ENCODE results near the gene JADE3.

The JADE3 gene

GRCh38 chrX:47068214-47068613 is 156.0 kb downstream of the JADE3 start:
- H2BK5ac ChIP-seq (ENCODE audit: low read length): no peak overlapping the region
- H3K4ac ChIP-seq (ENCODE audit: low read depth, low read length): no peak overlapping the region
- H3K4me3 ChIP-seq (ENCODE audit: low read length): no peak overlapping the region
- DNase-seq: no peak
- no peaks in the 10 kb centered on the region for H3K79me1 ChIP-seq (ENCODE audit: low read length)
- H4K8ac ChIP-seq (ENCODE audit: low read depth, low read length): no peak overlapping the region
- H4K5ac ChIP-seq (ENCODE audit: low read length): no peak overlapping the region
- H2BK120ac ChIP-seq (ENCODE audit: low read depth, low read length): no peak overlapping the region
- no peaks in the 10 kb centered on the region for H3K27me3 ChIP-seq (ENCODE audit: insufficient read depth, low read length, poor library complexity)
- no peaks in the 10 kb centered on the region for H3K36me3 ChIP-seq (ENCODE audit: control insufficient read depth, insufficient read depth, low read length)
- no peak overlapping the region for H3K4me2 ChIP-seq (ENCODE audit: low read length)
- H3K27ac ChIP-seq (ENCODE audit: low read depth, low read length): no peak overlapping the region
- no peak overlapping the region for H3K23ac ChIP-seq (ENCODE audit: low read length)
- no peaks in the 10 kb centered on the region for H3K4me1 ChIP-seq (ENCODE audit: control insufficient read depth, low read depth, low read length)
- H3K79me2 ChIP-seq (ENCODE audit: control insufficient read depth, insufficient read depth, low read length): no peaks in the 10 kb centered on the region
- no peak overlapping the region for H2AK5ac ChIP-seq (ENCODE audit: low read length)
- no peak overlapping the region for H3K56ac ChIP-seq (ENCODE audit: low read length)
- WGBS (ENCODE audit: extremely low coverage, insufficient coverage, low lambda C conversion rate): no CpG with 5 or more reads among the region's 3 CpGs
- H3K18ac ChIP-seq (ENCODE audit: low read length): no peak overlapping the region
- H3K9ac ChIP-seq (ENCODE audit: low read length): no peak overlapping the region
- H2BK15ac ChIP-seq (replicated peaks; ENCODE audit: low read depth): no peak overlapping the region

DNA sequence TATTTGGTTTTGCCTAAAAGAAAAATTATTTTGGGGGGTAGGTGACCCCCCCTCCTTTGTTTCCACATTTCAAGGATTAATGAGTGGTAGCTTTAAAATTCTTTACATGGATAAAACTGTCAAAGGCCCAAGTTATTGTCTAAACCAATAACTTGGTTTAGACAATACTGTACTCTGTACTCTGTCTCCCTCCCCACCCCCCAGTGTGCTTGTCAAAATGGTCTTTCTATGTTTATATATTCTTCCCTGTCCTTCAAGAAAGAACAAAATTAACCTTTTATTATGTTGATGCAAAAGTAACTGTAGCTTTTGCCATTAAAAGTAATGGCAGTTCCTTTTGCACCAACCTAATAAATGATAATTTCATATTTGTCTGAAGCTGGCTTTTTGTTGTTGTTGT is 156.5 kb downstream of the JADE3 start:
- no peak overlapping the region for H3K18ac ChIP-seq (ENCODE audit: low read length)
- no peaks in the 10 kb centered on the region for H3K36me3 ChIP-seq (ENCODE audit: control insufficient read depth, insufficient read depth, low read length)
- no peak overlapping the region for H2AK5ac ChIP-seq (ENCODE audit: low read length)
- no peak overlapping the region for H2BK15ac ChIP-seq (replicated peaks; ENCODE audit: low read depth)
- H3K23ac ChIP-seq (ENCODE audit: low read length): no peak overlapping the region
- H3K9ac ChIP-seq (ENCODE audit: low read length): no peak overlapping the region
- H3K79me1 ChIP-seq (ENCODE audit: low read length): no peaks in the 10 kb centered on the region
- no peak overlapping the region for H3K4me2 ChIP-seq (ENCODE audit: low read length)
- H3K56ac ChIP-seq (ENCODE audit: low read length): no peak overlapping the region
- no peaks in the 10 kb centered on the region for H3K79me2 ChIP-seq (ENCODE audit: control insufficient read depth, insufficient read depth, low read length)
- H3K27me3 ChIP-seq (ENCODE audit: insufficient read depth, low read length, poor library complexity): no peaks in the 10 kb centered on the region
- no peak overlapping the region for H3K27ac ChIP-seq (ENCODE audit: low read depth, low read length)
- no peak overlapping the region for H2BK120ac ChIP-seq (ENCODE audit: low read depth, low read length)
- H4K8ac ChIP-seq (ENCODE audit: low read depth, low read length): no peak overlapping the region
- H4K5ac ChIP-seq (ENCODE audit: low read length): no peak overlapping the region
- DNase-seq: no peak
- no peaks in the 10 kb centered on the region for H3K4me1 ChIP-seq (ENCODE audit: control insufficient read depth, low read depth, low read length)
- no peak overlapping the region for H3K4ac ChIP-seq (ENCODE audit: low read depth, low read length)
- no peak overlapping the region for H2BK5ac ChIP-seq (ENCODE audit: low read length)
- no peak overlapping the region for H3K4me3 ChIP-seq (ENCODE audit: low read length)

- Histone ChIP-seq H3K27me3 (ENCODE audit: insufficient read depth, low read length, poor library complexity) (no peaks in the 10 kb centered on the region), H2BK120ac (ENCODE audit: low read depth, low read length) (no peak within 1 kb of the TSS), H4K5ac (ENCODE audit: low read length) (no peak within 1 kb of the TSS), H2BK15ac (replicated peaks; ENCODE audit: low read depth) (no peak within 1 kb of the TSS), H3K18ac (ENCODE audit: low read length) (peak within 1 kb of the TSS; percentile 53), H2BK5ac (ENCODE audit: low read length) (no peak within 1 kb of the TSS), H3K79me1 (ENCODE audit: low read length) (no peaks in the 10 kb centered on the region), H3K23ac (ENCODE audit: low read length) (no peak within 1 kb of the TSS), H4K8ac (ENCODE audit: low read depth, low read length) (no peak within 1 kb of the TSS), H3K4me3 (ENCODE audit: low read length) (no peak within 1 kb of the TSS), H3K9ac (ENCODE audit: low read length) (peak within 1 kb of the TSS; percentile 24), H3K4me1 (ENCODE audit: control insufficient read depth, low read depth, low read length) (no peaks in the 10 kb centered on the region), H3K4me2 (ENCODE audit: low read length) (peak within 1 kb of the TSS; percentile 29), H3K56ac (ENCODE audit: low read length) (peak within 1 kb of the TSS; percentile 44), H3K27ac (ENCODE audit: low read depth, low read length) (no peak within 1 kb of the TSS), H2AK5ac (ENCODE audit: low read length) (no peak within 1 kb of the TSS), H3K79me2 (ENCODE audit: control insufficient read depth, insufficient read depth, low read length) (no peaks in the 10 kb centered on the region), H3K4ac (ENCODE audit: low read depth, low read length) (no peak within 1 kb of the TSS), H3K36me3 (ENCODE audit: control insufficient read depth, insufficient read depth, low read length) (no peaks in the 10 kb centered on the region)
- no CpG with 5 or more reads among the region's 59 CpGs for WGBS (ENCODE audit: extremely low coverage, insufficient coverage, low lambda C conversion rate)
- DNase-seq: peak; percentile 26
These were observed 166.2 kb downstream of the JADE3 start, which contains the start of gene RGN for GRCh38 chrX:47078129-47079043. Gene RGN (plus strand): TSS chrX:47078443. CDS start chrX:47081145, 2,702 bp downstream.

DNA sequence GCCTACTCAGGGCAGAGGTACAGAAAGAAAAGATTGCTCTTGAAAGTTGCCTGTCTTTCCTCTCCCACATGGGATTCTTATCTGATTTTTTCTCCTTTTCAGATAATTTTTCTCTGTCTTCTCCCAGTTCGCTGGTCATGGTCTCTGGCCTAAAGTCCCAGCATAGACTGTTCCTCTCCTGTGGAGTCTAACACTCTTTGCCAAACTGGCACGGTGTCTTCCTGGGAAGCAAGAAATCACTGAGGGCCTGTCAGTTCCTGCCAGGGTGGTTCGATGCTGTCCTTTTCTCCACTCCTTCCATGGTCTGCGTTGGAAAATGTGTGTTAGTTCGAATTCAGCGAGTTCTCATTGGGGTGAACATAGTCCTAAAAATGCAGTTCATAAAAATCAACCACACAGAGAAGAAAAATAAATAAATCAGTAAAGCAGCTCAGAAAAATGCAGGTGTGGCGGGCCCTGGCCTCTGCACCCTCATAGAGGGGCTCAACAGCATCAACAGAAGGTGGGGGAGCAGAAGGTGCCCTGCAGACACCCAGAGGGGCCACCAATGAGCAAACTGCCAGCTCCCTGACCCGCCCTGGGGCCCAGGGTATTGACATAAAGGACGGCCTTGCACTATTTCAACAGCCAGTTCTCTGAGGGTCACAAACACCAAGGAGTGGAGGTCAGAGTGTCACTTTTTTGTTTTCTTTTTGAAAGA is 168.1 kb downstream of the JADE3 start:
- WGBS (ENCODE audit: extremely low coverage, insufficient coverage, low lambda C conversion rate): no CpG with 5 or more reads among the region's 9 CpGs

DNA sequence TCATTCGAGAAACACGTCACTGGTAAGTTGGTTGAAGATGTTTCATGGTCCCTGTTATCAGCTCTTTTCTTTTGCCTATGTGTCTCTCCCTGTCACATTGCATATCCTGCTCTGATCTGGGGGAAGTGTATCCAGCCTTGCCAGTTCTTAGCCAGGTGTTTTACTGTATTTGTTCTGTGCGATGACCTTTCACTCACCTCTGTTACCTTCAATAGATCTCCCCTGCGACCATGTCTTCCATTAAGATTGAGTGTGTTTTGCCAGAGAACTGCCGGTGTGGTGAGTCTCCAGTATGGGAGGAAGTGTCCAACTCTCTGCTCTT is 168.7 kb downstream of the JADE3 start:
- no peaks in the 10 kb centered on the region for H3K36me3 ChIP-seq (ENCODE audit: control insufficient read depth, insufficient read depth, low read length)
- H3K4me3 ChIP-seq (ENCODE audit: low read length): no peak overlapping the region
- H2BK5ac ChIP-seq (ENCODE audit: low read length): no peak overlapping the region
- H3K4me2 ChIP-seq (ENCODE audit: low read length): no peak overlapping the region
- no peak overlapping the region for H3K18ac ChIP-seq (ENCODE audit: low read length)
- H3K27ac ChIP-seq (ENCODE audit: low read depth, low read length): no peak overlapping the region
- H2BK15ac ChIP-seq (replicated peaks; ENCODE audit: low read depth): no peak overlapping the region
- H3K56ac ChIP-seq (ENCODE audit: low read length): no peak overlapping the region
- no peak overlapping the region for H4K8ac ChIP-seq (ENCODE audit: low read depth, low read length)
- DNase-seq: no peak
- no peak overlapping the region for H3K23ac ChIP-seq (ENCODE audit: low read length)
- H3K27me3 ChIP-seq (ENCODE audit: insufficient read depth, low read length, poor library complexity): no peaks in the 10 kb centered on the region
- no peak overlapping the region for H2BK120ac ChIP-seq (ENCODE audit: low read depth, low read length)
- no peak overlapping the region for H4K5ac ChIP-seq (ENCODE audit: low read length)
- H3K79me2 ChIP-seq (ENCODE audit: control insufficient read depth, insufficient read depth, low read length): no peaks in the 10 kb centered on the region
- H2AK5ac ChIP-seq (ENCODE audit: low read length): no peak overlapping the region
- no peaks in the 10 kb centered on the region for H3K4me1 ChIP-seq (ENCODE audit: control insufficient read depth, low read depth, low read length)
- H3K9ac ChIP-seq (ENCODE audit: low read length): no peak overlapping the region
- no peaks in the 10 kb centered on the region for H3K79me1 ChIP-seq (ENCODE audit: low read length)
- no CpG with 5 or more reads among the region's 5 CpGs for WGBS (ENCODE audit: extremely low coverage, insufficient coverage, low lambda C conversion rate)
- H3K4ac ChIP-seq (ENCODE audit: low read depth, low read length): no peak overlapping the region

More for the DNA sequence above, 168.1 kb downstream of the JADE3 start:
- Histone ChIP-seq H3K36me3 (ENCODE audit: control insufficient read depth, insufficient read depth, low read length) (no peaks in the 10 kb centered on the region), H3K4ac (ENCODE audit: low read depth, low read length) (no peak overlapping the region), H4K5ac (ENCODE audit: low read length) (no peak overlapping the region), H3K4me2 (ENCODE audit: low read length) (no peak overlapping the region), H3K18ac (ENCODE audit: low read length) (no peak overlapping the region), H2AK5ac (ENCODE audit: low read length) (no peak overlapping the region), H3K9ac (ENCODE audit: low read length) (no peak overlapping the region), H3K23ac (ENCODE audit: low read length) (no peak overlapping the region), H3K56ac (ENCODE audit: low read length) (no peak overlapping the region), H3K79me1 (ENCODE audit: low read length) (no peaks in the 10 kb centered on the region), H3K4me1 (ENCODE audit: control insufficient read depth, low read depth, low read length) (no peaks in the 10 kb centered on the region), H2BK5ac (ENCODE audit: low read length) (no peak overlapping the region), H4K8ac (ENCODE audit: low read depth, low read length) (no peak overlapping the region), H3K4me3 (ENCODE audit: low read length) (no peak overlapping the region), H2BK15ac (replicated peaks; ENCODE audit: low read depth) (no peak overlapping the region), H2BK120ac (ENCODE audit: low read depth, low read length) (no peak overlapping the region), H3K27ac (ENCODE audit: low read depth, low read length) (no peak overlapping the region), H3K27me3 (ENCODE audit: insufficient read depth, low read length, poor library complexity) (no peaks in the 10 kb centered on the region), H3K79me2 (ENCODE audit: control insufficient read depth, insufficient read depth, low read length) (no peaks in the 10 kb centered on the region)
- DNase-seq: no peak

Measured in mesendoderm (in vitro differentiated cells).